Femur (tissue), 1 donor: ENCODE measurements around the gene TPPP3.
"Not testable (repeated sequence)": the region's sequence is repeated elsewhere in the genome, so short reads cannot be mapped to it uniquely, and the experiment has no call there.

ENCODE experiments used
- DNase-seq: peaks from one replicate; pipeline ENCODE4 v3.0.0-alpha.2; 2017

Gene TPPP3

GRCh38 chr16:67388591-67388990 lies 4.7 kb downstream of the TPPP3 start:
- DNase-seq: no peak

DNA sequence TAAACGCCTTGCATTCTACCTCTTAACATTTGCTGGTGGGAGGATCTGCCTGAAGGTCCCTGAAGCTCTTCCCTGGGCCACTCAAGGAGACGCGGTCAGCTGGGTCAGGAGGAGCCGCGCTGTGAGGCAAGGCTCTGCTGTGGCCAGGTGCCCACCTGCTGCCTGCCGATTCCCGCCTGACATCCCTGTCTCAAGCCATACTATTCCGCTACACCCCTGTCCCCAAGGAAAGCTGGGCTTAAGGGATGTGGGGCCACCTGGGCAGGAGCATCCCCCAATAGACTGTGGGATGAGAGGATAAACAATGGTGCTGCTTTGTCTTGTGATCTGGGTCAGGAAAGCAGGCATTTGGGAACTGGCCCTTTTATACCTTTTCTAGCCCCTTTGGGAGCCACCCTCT lies 5.1 kb downstream of the TPPP3 start:
- DNase-seq: no peak

GRCh38 chr16:67387479-67388079 lies 5.7 kb downstream of the TPPP3 start:
- no peak for DNase-seq

GRCh38 chr16:67386861-67387455 lies 6.3 kb downstream of the TPPP3 start:
- DNase-seq: no peak

GRCh38 chr16:67384778-67385510 lies 8.4 kb downstream of the TPPP3 start:
- no peak for DNase-seq

- no peak for DNase-seq
These were observed 10.0 kb downstream of the TPPP3 start for GRCh38 chr16:67383284-67383683.

GRCh38 chr16:67378642-67379041 lies 14.7 kb downstream of the TPPP3 start:
- no peak for DNase-seq

DNA sequence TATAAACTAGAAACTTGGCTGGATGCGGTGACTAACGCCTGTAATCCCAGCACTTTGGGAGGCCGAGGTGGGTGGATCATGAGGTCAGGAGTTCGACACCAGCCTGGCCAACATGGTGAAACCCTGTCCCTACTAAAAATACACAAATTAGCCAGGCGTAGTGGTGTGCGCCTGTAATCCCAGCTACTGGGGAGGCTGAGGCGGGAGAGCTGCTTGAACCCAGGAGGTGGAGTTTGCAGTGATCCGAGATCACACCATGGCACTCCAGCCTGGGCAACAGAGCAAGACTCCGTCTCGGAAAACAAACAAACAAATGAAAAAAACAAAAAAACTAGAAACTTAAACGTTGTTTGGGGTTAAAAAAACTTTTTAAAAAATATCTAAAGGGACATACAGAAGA lies 17.3 kb downstream of the TPPP3 start:
- DNase-seq: not testable (repeated sequence)

DNA sequence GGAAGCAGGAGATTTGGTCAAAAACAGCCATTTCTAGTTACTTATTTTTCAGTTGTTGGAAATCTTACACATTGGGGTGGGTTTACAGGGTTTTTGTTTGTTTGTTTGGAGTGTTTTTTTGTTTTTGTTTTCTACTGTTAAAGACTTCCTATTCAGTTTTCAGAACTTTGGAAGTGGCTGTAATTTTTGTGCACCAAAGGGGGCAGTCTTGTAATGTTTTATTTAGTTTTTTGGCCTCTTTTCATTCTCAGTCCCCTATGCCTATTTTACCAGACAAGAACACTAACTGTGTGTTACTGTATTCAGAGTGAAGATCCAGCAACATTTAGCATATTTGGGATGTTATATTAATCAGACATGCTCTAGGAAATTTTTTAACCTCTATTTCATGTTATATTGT lies 20.6 kb downstream of the TPPP3 start:
- DNase-seq: no peak

DNA sequence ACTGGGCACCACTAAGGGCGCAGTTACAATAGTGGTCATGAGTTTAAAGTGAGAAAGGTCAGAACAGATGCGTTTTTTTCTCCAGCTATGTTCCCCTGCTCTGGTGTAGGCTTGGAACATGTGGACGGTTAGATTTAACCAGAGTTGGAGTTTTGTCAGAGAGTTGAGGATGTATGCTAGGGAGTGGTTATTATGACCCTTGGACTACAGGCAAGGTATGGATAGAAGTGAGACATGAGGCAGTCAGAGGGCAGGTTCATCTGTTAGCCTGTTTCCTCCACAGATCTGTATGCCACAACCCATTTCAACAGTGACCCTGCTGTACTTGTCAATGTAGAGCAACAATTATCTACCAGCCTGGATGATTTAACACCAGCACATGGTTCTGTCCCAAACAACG lies 22.6 kb downstream of the TPPP3 start:
- DNase-seq: no peak

GRCh38 chr16:67364600-67365235 lies 28.6 kb downstream of the TPPP3 start:
- no peak for DNase-seq

- DNase-seq: no peak
These were observed 32.3 kb downstream of the TPPP3 start for GRCh38 chr16:67361038-67361437.

DNA sequence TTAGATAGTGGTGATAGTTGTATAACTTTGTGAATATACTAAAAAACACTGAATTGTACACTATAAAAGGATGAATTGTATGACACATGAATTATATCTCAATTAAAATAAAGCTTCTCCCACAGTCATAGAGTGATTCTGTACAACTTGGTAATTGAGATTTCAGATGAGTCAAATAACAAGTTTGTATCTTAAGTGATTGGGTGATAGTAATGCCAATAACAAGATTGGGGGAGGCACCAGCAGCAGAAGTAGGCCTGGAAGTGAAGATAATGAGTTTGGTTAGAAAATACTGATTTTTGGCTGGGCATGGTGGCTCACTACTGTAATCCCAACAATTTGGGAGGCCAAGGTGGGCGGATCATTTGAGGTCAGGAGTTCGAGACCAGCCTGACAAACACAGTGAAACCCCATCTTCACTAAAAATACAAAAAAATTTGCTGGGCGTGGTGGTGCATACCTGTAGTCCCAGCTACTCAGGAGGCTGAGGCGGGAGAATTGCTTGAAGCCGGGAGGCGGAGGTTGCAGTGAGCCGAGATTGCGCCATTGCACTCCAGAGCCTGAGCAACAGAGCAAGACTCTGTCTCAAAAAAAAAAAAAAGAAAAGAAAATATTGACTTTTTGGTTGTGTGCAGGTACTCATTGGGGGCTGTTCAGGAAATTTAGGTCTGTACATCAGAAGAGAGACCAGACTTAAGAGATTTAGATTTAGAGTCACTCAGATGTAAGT lies 33.6 kb downstream of the TPPP3 start:
- not testable (repeated sequence) for DNase-seq

DNA sequence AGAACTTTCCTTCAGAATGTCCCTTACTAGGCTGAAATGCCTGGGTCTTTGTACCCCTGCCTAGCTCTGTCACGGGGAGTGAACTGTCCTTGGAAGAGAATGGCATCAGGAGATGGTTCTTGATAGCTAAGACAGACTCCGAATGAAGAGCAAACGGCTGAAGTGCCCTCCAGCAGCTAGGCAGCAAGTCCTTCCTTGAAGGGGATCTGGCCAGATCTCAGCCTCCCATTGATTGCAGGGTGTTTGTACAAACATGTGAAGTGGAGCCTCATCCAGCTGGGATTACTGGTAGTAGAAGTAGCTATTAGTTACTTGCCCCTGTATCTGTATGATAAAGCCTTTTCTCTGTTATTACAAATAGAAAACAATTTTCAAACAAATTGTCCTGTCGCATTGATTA lies 35.7 kb downstream of the TPPP3 start:
- DNase-seq: no peak

DNA sequence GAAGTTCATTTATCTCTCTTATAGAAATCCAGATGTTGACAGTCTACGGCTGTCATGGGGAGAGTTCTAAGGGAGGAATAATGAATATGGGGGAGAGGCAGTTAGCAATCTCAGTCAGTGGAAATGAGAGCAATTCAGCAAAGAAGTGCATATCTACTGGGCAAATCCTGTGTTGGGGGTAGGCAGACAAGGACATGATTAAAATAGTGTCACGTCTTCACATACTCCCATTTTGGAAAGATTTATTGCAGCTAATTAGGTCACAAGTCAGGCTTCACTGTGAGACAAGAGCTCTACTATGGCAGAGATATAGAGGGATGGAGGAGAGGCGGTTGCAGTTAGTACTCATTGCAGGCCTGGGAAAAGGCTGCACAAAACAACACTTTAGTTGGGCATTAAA lies 36.9 kb downstream of the TPPP3 start:
- DNase-seq: no peak

- DNase-seq: not testable (repeated sequence)
These were observed 40.8 kb downstream of the TPPP3 start for GRCh38 chr16:67352463-67352862.

GRCh38 chr16:67350324-67350723 lies 43.0 kb downstream of the TPPP3 start:
- DNase-seq: no peak

- no peak for DNase-seq
These were observed 44.1 kb downstream of the TPPP3 start for GRCh38 chr16:67349172-67349571.

DNA sequence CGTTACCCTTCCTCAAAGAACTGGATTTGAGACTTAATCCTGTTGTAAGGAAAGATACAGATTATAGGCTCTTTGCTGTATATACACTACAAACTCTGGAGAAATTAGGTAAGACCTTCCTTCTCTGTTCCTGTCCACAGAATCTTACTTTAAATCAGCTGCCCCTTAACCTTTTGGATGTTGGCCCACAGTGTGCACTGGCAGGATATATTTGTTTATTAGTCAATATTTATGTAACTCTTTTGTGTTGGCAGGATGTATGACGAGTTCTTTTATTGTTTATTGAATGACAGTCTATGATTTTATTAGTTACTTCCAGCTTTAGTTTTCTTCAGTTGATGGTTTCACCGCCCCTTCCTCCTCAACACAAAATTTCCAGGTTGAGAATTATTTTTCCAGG lies 47.0 kb downstream of the TPPP3 start:
- DNase-seq: no peak

- no peak for DNase-seq
These were observed 47.9 kb downstream of the TPPP3 start for GRCh38 chr16:67345401-67345800.

- no peak for DNase-seq
These were observed 50.7 kb downstream of the TPPP3 start for GRCh38 chr16:67342616-67343015.

- DNase-seq: no peak
These were observed 52.0 kb downstream of the TPPP3 start for GRCh38 chr16:67341250-67341649.
